H1 (cell line): ENCODE data around the gene SEC14L5. TPM values are rescaled to one million over a fixed set of nuclear protein-coding genes. Genes with fewer than 3 reads are reported as not detected.

ENCODE experiments used
- CTCF ChIA-PET: fragments of 300-600 bp; sonication (Branson Sonifier 250); formaldehyde crosslinking; loops from one replicate; lab custom pipeline; 2021; ENCODE audit not compliant: partially characterized antibody; lab: Charles Lee
- POLR2A ChIA-PET: fragments of 300-600 bp; sonication (Branson Sonifier 250); formaldehyde crosslinking; loops from one replicate; lab custom pipeline; 2021; ENCODE audit warnings: inconsistent platforms; ENCODE audit not compliant: partially characterized antibody; lab: Charles Lee
- DNase-seq, 2 experiments: peaks; one replicate each; pipeline versions ENCODE4 v3.0.0 to v3.0.0-alpha.2; 2010 to 2022; ENCODE audit warnings: low spot score in 2 of 2, low read depth in 1 of 2, mixed read lengths in 1 of 2
- FAIRE-seq: peaks from 2 replicates; lab custom pipeline; 2011; peaks lifted over from hg19 to GRCh38; lab: Jason Lieb, UNC
- H2AFZ ChIP-seq: 2 replicates; pipeline ENCODE4 v1.8.1; 2012; ENCODE audit warnings: low read length, inconsistent platforms
- H2AK5ac ChIP-seq: 2 replicates; pipeline ENCODE4 v1.6.1; 2013; ENCODE audit warnings: low read depth, low read length
- H2BK120ac ChIP-seq: replicated peaks from 2 replicates; pipeline ENCODE3; 2013; ENCODE audit warnings: low read depth, low read length, inconsistent platforms
- H2BK12ac ChIP-seq: 2 replicates; pipeline ENCODE4 v1.6.1; 2013; ENCODE audit warnings: low read depth, low read length
- H2BK15ac ChIP-seq: 2 replicates; pipeline ENCODE4 v1.6.1; 2013; ENCODE audit warnings: low read length
- H2BK20ac ChIP-seq: 2 replicates; pipeline ENCODE4 v1.6.1; 2013; ENCODE audit warnings: low read length
- H2BK5ac ChIP-seq: 2 replicates; pipeline ENCODE4 v1.6.1; 2013; ENCODE audit warnings: low read depth, low read length
- H3K14ac ChIP-seq: 2 replicates; pipeline ENCODE4 v1.6.1; 2013; ENCODE audit warnings: inconsistent platforms; ENCODE audit not compliant: insufficient read length
- H3K18ac ChIP-seq: 2 replicates; pipeline ENCODE4 v1.6.1; 2013; ENCODE audit warnings: low read length; ENCODE audit errors: extremely low read depth
- H3K23ac ChIP-seq: 2 replicates; pipeline ENCODE4 v1.6.1; 2013; ENCODE audit warnings: inconsistent platforms; ENCODE audit not compliant: insufficient read length
- H3K23me2 ChIP-seq: 2 replicates; pipeline ENCODE4 v1.6.1; 2013; ENCODE audit warnings: low read depth, low read length
- H3K27ac ChIP-seq: 2 replicates; pipeline ENCODE4 v1.6.1; 2011; ENCODE audit warnings: low read depth, low read length, inconsistent platforms
- H3K27me3 ChIP-seq, 4 experiments: replicated peaks in 1 of 4; 1 replicate in 1 of 4; 2 replicates in 3 of 4; pipeline versions ENCODE4 v1.6.1 to v1.8.1; 2011 to 2013; ENCODE audit warnings: low read length in 3 of 4, mild to moderate bottlenecking in 3 of 4, inconsistent platforms in 2 of 4, mixed read lengths in 2 of 4, moderate library complexity in 1 of 4; ENCODE audit not compliant: control insufficient read depth in 3 of 4, insufficient read depth in 3 of 4; ENCODE audit errors: extremely low read depth in 1 of 4
- H3K36me3 ChIP-seq, 4 experiments: 2 replicates each; pipeline versions ENCODE4 v1.6.1 to v1.8.1; 2011 to 2013; ENCODE audit warnings: mild to moderate bottlenecking in 4 of 4, low read length in 3 of 4, moderate library complexity in 2 of 4, control low read depth in 1 of 4, inconsistent platforms in 1 of 4; ENCODE audit not compliant: insufficient read depth in 4 of 4, control insufficient read depth in 2 of 4
- H3K4ac ChIP-seq: replicated peaks from 2 replicates; pipeline ENCODE3; 2013; ENCODE audit warnings: low read length, low read depth, mixed read lengths, inconsistent platforms; ENCODE audit not compliant: insufficient read length
- H3K4me1 ChIP-seq, 4 experiments: replicated peaks in 1 of 4; 1 replicate in 1 of 4; 2 replicates in 3 of 4; pipeline versions ENCODE4 v1.6.1 to v1.8.1; 2011 to 2013; ENCODE audit warnings: low read length in 3 of 4, inconsistent platforms in 2 of 4, mixed read lengths in 1 of 4; ENCODE audit not compliant: insufficient read depth in 4 of 4, control insufficient read depth in 3 of 4
- H3K4me2 ChIP-seq, 2 experiments: 2 replicates each; pipeline versions ENCODE4 v1.6.1 to v1.8.1; 2011 to 2013; ENCODE audit warnings: low read depth in 2 of 2, low read length in 2 of 2, control low read depth in 1 of 2, inconsistent platforms in 1 of 2, mild to moderate bottlenecking in 1 of 2; ENCODE audit not compliant: insufficient read depth in 1 of 2
- H3K4me3 ChIP-seq, 4 experiments: fragments of 200-600, 300-600 bp in 1 of 4; sonication (generic), shearing (Covaris generic), sonication (Bioruptor Twin) in 1 of 4; 2 replicates each; pipeline versions ENCODE4 v1.5.1 to v1.8.1; 2011 to 2016; ENCODE audit warnings: low read length in 4 of 4, low read depth in 3 of 4, control low read depth in 2 of 4, inconsistent platforms in 2 of 4, mild to moderate bottlenecking in 2 of 4, mixed read lengths in 1 of 4, moderate library complexity in 1 of 4; ENCODE audit not compliant: insufficient read depth in 2 of 4; ENCODE audit errors: extremely low read depth in 1 of 4
- H3K56ac ChIP-seq: replicated peaks from 2 replicates; pipeline ENCODE3; 2013; ENCODE audit warnings: low read depth, mild to moderate bottlenecking, mixed read lengths, low read length, inconsistent platforms; ENCODE audit not compliant: insufficient read length
- H3K79me1 ChIP-seq: 2 replicates; pipeline ENCODE4 v1.6.1; 2013; ENCODE audit warnings: low read depth, low read length, control low read depth
- H3K79me2 ChIP-seq, 2 experiments: 2 replicates each; pipeline versions ENCODE4 v1.6.1 to v1.8.1; 2012 to 2013; ENCODE audit warnings: low read length in 2 of 2, mild to moderate bottlenecking in 2 of 2, inconsistent platforms in 1 of 2; ENCODE audit not compliant: insufficient read depth in 2 of 2, control insufficient read depth in 1 of 2
- H3K9ac ChIP-seq, 4 experiments: replicated peaks in 1 of 4; 1 replicate in 1 of 4; 2 replicates in 3 of 4; pipeline versions ENCODE4 v1.6.1 to v1.8.1; 2011 to 2013; ENCODE audit warnings: low read depth in 3 of 4, low read length in 3 of 4, control low read depth in 2 of 4, mild to moderate bottlenecking in 2 of 4, moderate library complexity in 2 of 4, inconsistent platforms in 1 of 4; ENCODE audit errors: extremely low read depth in 1 of 4
- H3K9me3 ChIP-seq, 2 experiments: 2 replicates each; pipeline versions ENCODE4 v1.6.1 to v1.8.1; 2012 to 2013; ENCODE audit warnings: mild to moderate bottlenecking in 2 of 2, moderate library complexity in 2 of 2, control low read depth in 1 of 2, inconsistent platforms in 1 of 2, low read depth in 1 of 2, low read length in 1 of 2, mixed read lengths in 1 of 2; ENCODE audit not compliant: insufficient read depth in 2 of 2
- H4K20me1 ChIP-seq, 2 experiments: replicated peaks in 1 of 2; 2 replicates each; pipeline versions ENCODE3 to v1.8.1; 2011 to 2013; ENCODE audit warnings: inconsistent platforms in 2 of 2, low read length in 2 of 2, mild to moderate bottlenecking in 1 of 2; ENCODE audit not compliant: insufficient read depth in 2 of 2, control insufficient read depth in 1 of 2
- H4K5ac ChIP-seq: 2 replicates; pipeline ENCODE4 v1.6.1; 2013; ENCODE audit warnings: low read length, low read depth, mixed read lengths, inconsistent platforms; ENCODE audit not compliant: insufficient read length
- H4K8ac ChIP-seq: 2 replicates; pipeline ENCODE4 v1.8.0; 2013; ENCODE audit warnings: mild to moderate bottlenecking, moderate library complexity, low read length, inconsistent platforms; ENCODE audit not compliant: insufficient read depth; ENCODE audit errors: extremely low read depth
- H4K91ac ChIP-seq: replicated peaks from 2 replicates; pipeline ENCODE3; 2013; ENCODE audit warnings: low read length, mixed read lengths, inconsistent platforms; ENCODE audit not compliant: insufficient read length
- KDM1A ChIP-seq: fragments of 200-600, 300-600 bp; sonication (generic); IDR thresholded peaks from 2 replicates; pipeline ENCODE4 v1.7.1; 2016; ENCODE audit warnings: mild to moderate bottlenecking, low read length, borderline replicate concordance
- PHF8 ChIP-seq: fragments of 200-600 bp; sonication (generic); conservative IDR thresholded peaks from 2 replicates; pipeline ENCODE4 v1.7.1; 2012; ENCODE audit warnings: low read depth, mild to moderate bottlenecking, inconsistent platforms, low read length, moderate library complexity
- SUZ12 ChIP-seq: fragments of 200-600 bp; sonication (generic); IDR thresholded peaks from 2 replicates; pipeline ENCODE4 v1.6.1; 2012; ENCODE audit warnings: mild to moderate bottlenecking, inconsistent platforms, low read length, moderate library complexity, mixed read lengths
- WGBS, 2 experiments: shearing (Covaris generic) in 1 of 2; methylation state at CpG; one replicate each; pipeline versions ENCODE4 v1.1.6 to v1.1.7; 2013 to 2015; ENCODE audit warnings: low lambda C conversion rate in 2 of 2, mixed read lengths in 2 of 2, inconsistent platforms in 1 of 2, low coverage in 1 of 2, missing lambda C conversion rate in 1 of 2; ENCODE audit not compliant: insufficient replicate concordance in 2 of 2, insufficient coverage in 1 of 2, insufficient read length in 1 of 2; ENCODE audit errors: extremely low coverage in 1 of 2, missing lambda C conversion rate in 1 of 2; 5-methylcytosine and 5-hydroxymethylcytosine counted together
- polyA plus RNA-seq, 7 experiments: library from polyadenylated mRNA; depleted of rRNA in 3 of 7; stranded (reverse) in 5 of 7; unstranded in 2 of 7; fragments of >200 nt in 5 of 7; fragments of 200-250 nt in 2 of 7; gene quantifications; 1 replicate in 5 of 7; 2 replicates in 1 of 7; 4 replicates in 1 of 7; pipeline versions ENCODE4 v1.2.1 to v1.2.3, GENCODE V29; 2011 to 2013; ENCODE audit warnings: missing spikeins in 2 of 7, mixed read lengths in 2 of 7
- total RNA-seq: library from RNA; stranded (reverse); fragmentation: NEBNext Ultra II Directional; extraction: Animal tissue kit (Norgen Biotek cat#: 25700); gene quantifications from 2 replicates; pipeline ENCODE4 v1.2.1, GENCODE V29; 2021
- TF ChIP-seq, protein P1 (sequence below): IDR thresholded peaks from 2 replicates; pipeline ENCODE4 v1.6.1; 2011; ENCODE audit warnings: low read depth, mild to moderate bottlenecking, low read length; ENCODE audit not compliant: insufficient read depth

SEC14L5 gene
- total and polyA plus RNA-seq, 2 of the 8 experiments (the other 6 are each of a cell fraction or from before 2014, with no cell fraction given), result 1.9 to 3.0 TPM

DNA sequence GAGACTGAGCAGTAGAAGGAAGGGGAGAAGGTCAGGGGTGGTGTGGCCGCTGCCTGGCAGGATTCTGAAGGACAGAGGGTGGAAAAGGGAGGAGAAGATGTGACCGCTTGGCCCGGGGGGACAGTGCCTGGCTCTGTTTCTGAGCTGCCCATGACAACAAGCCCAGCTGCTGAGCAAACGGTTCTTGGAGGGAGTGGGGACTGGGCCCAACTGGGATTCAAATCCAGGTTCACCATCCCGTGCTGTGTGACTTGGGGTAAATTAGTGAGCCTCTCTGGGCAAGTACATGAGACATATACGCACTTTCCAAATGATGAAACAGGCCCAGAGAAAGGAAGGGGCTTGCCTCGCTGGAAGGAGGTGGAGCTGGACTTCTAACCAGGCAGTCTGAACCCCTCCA is 23.3 kb downstream of the SEC14L5 start:
- Histone ChIP-seq H3K79me1 (no peaks in the 10 kb centered on the region), H4K91ac (no peak overlapping the region), H3K4me2 (no peak overlapping the region), H3K56ac (no peak overlapping the region), H3K18ac (no peak overlapping the region), H3K27me3 (peaks cover 0 to 2% (median 0%) of the 10 kb centered on the region in 4 experiments; a peak in 2 of 7 replicates), H2BK120ac (no peak overlapping the region), H2BK5ac (no peak overlapping the region), H3K14ac (no peak overlapping the region), H2BK12ac (no peak overlapping the region), H2AFZ (no peak overlapping the region; the same call in 1 of the 2 replicates), H3K9ac (no peak overlapping the region), H2BK20ac (no peak overlapping the region), H3K23ac (no peak overlapping the region), H2AK5ac (no peak overlapping the region), H3K27ac (no peak overlapping the region), H3K4ac (no peak overlapping the region), H3K23me2 (no peaks in the 10 kb centered on the region), H3K36me3 (no peaks in the 10 kb centered on the region), H4K8ac (no peak overlapping the region; the same call in 1 of the 2 replicates), H3K79me2 (no peaks in the 10 kb centered on the region), H4K5ac (no peak overlapping the region), H3K4me3 (no peak overlapping the region), H3K4me1 (peaks cover 0 to 5% (median 4%) of the 10 kb centered on the region in 4 experiments; a peak in 5 of 7 replicates), H2BK15ac (no peak overlapping the region), H3K9me3 (no peaks in the 10 kb centered on the region), H4K20me1 (no peaks in the 10 kb centered on the region)
- WGBS, 2 experiments, result 90% methylated on average over 7 of the region's 7 CpGs; no CpG with 5 or more reads in 1 of the 2 experiments
- DNase-seq (no peak), FAIRE-seq (no peak)
- CTCF ChIA-PET, result interaction anchor here (1.0 kb wide), 1 partner anchor 25 kb away, joined by 3 read pairs; no protein-coding TSS in a partner anchor
- POLR2A ChIA-PET, result interaction anchor here (0.6 to 1.4 kb wide), 4 partner anchors 13 to 227 kb away, joined by 3 to 4 read pairs (median 3); partner anchors contain the start of gene ALG1
- TF ChIP-seq, protein P1, sequence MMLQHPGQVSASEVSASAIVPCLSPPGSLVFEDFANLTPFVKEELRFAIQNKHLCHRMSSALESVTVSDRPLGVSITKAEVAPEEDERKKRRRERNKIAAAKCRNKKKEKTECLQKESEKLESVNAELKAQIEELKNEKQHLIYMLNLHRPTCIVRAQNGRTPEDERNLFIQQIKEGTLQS, result no peak
- TF ChIP-seq SUZ12 (no peak), PHF8 (no peak), KDM1A (peak; percentile 55; the same call in 1 of the 2 replicates)
